Stimulated activated effector memory CD8-positive, alpha-beta T cell treated with anti-CD3 and anti-CD28 coated beads, Interleukin-12 subunit alpha, Interleukin-12 subunit beta, amount 100 ng/mL, for 72 hours (primary cell): ENCODE measurements around the gene NIM1K.
"Not testable (repeated sequence)": the region's sequence is repeated elsewhere in the genome, so short reads cannot be mapped to it uniquely, and the experiment has no call there.

Source experiments
- ATAC-seq: fragments of 150-1000 bp; cut with Tn5 transposase; 2 replicates; pipeline ENCODE4 v1.10.0; 2021
- DNase-seq, 2 donors: peaks; one replicate each; pipeline ENCODE4 v3.0.0; 2021 to 2022; ENCODE audit warnings: low spot score in 2 of 2
- H3K27ac Mint-ChIP-seq: one replicate; pipeline ENCODE4 v1.8.0; 2022; ENCODE audit warnings: mild to moderate bottlenecking, mixed read lengths
- H3K36me3 Mint-ChIP-seq: one replicate; pipeline ENCODE4 v1.8.0; 2022; ENCODE audit warnings: mild to moderate bottlenecking, mixed read lengths
- H3K4me1 Mint-ChIP-seq: one replicate; pipeline ENCODE4 v1.8.0; 2022; ENCODE audit warnings: mixed read lengths
- H3K4me3 Mint-ChIP-seq: one replicate; pipeline ENCODE4 v1.8.0; 2022; ENCODE audit warnings: mild to moderate bottlenecking, mixed read lengths
- H3K9me3 Mint-ChIP-seq: one replicate; pipeline ENCODE4 v1.8.0; 2022; ENCODE audit warnings: mixed read lengths

The NIM1K gene

DNA sequence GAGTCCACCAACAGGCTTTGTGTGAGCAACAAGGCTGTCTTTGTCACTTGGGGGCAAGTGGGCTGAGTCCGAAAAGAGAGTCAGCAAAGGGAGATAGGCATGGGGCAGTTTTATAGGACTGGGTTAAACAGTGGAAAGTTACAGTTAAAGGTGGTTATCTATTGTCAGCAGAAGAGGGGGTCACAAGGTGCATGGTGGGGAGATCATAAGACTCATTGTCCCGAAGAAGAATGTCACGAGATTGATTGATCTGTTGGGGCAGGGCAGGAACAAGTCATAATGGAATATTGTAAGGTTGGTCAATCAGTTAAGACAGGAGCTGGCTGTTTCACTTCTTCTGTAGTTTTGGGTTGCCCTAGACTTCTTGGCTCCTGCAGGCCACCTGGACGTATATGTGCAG, 128.8 kb downstream of the NIM1K start:
- H3K36me3 Mint-ChIP-seq: no peaks in the 10 kb centered on the region
- DNase-seq (no peak), ATAC-seq (no peak)
- no peak overlapping the region for H3K27ac Mint-ChIP-seq
- peaks cover 2% of the 10 kb centered on the region for H3K9me3 Mint-ChIP-seq
- H3K4me1 Mint-ChIP-seq: peaks cover 5% of the 10 kb centered on the region
- H3K4me3 Mint-ChIP-seq: no peak overlapping the region

DNA sequence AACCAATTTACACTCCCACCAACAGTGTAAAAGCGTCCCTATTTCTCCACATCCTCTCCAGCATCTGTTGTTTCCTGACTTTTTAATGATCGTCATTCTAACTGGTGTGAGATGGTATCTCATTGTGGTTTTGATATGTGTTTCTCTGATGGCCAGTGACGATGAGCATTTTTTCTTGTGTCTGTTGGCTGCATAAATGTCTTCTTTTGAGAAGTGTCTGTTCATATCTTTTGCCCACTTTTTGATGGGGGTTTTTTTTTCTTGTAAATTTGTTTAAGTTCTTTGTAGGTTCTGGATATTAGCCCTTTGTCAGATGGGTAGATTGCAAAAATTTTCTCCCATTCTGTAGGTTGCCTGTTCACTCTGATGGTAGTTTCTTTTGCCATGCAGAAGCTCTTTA, 131.5 kb downstream of the NIM1K start:
- H3K9me3 Mint-ChIP-seq, H3K27ac Mint-ChIP-seq, ATAC-seq, H3K4me1 Mint-ChIP-seq, H3K4me3 Mint-ChIP-seq, H3K36me3 Mint-ChIP-seq, DNase-seq: not testable (repeated sequence)

DNA sequence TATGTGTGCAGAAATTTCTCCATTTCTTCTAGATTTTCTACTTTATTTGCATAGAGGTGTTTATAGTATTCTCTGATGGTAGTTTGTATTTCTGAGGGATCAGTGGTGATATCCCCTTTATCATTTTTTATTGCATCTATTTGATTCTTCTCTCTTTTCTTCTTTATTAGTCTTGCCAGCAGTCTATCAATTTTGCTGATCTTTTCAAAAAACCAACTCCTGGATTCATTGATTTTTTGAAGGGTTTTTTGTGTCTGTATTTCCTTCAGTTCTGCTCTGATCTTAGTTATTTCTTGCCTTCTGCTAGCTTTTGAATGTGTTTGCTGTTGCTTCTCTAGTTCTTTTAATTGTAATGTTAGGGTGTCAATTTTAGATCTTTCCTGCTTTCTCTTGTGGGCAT, 133.6 kb downstream of the NIM1K start:
- H3K4me3 Mint-ChIP-seq, DNase-seq, H3K4me1 Mint-ChIP-seq, H3K27ac Mint-ChIP-seq, H3K9me3 Mint-ChIP-seq, ATAC-seq, H3K36me3 Mint-ChIP-seq: not testable (repeated sequence)
